ENCODE results near the gene EPSTI1.

DNA sequence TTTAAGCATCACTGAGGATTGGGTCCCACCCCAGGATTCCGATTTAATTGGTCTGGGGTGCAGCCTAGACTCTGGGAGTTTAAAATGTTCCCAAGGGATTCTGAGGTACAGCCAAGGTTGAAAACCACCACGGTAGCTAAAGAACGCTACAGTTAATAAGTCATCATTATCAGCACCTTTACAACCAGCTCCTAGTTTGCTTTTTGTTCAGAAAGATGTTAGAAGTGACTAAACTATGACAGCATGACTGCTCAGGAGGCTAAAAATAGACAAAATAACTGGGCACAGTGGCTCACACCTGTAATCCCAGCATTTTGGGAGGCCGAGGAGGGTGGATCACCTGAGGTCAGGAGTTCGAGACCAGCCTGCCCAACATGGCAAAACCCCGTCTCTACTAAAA is 11.7 kb upstream of the EPSTI1 start:
- TF ChIP-seq, protein P1, sequence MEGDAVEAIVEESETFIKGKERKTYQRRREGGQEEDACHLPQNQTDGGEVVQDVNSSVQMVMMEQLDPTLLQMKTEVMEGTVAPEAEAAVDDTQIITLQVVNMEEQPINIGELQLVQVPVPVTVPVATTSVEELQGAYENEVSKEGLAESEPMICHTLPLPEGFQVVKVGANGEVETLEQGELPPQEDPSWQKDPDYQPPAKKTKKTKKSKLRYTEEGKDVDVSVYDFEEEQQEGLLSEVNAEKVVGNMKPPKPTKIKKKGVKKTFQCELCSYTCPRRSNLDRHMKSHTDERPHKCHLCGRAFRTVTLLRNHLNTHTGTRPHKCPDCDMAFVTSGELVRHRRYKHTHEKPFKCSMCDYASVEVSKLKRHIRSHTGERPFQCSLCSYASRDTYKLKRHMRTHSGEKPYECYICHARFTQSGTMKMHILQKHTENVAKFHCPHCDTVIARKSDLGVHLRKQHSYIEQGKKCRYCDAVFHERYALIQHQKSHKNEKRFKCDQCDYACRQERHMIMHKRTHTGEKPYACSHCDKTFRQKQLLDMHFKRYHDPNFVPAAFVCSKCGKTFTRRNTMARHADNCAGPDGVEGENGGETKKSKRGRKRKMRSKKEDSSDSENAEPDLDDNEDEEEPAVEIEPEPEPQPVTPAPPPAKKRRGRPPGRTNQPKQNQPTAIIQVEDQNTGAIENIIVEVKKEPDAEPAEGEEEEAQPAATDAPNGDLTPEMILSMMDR (conservative IDR thresholded peaks at IDR 0.05; ENCODE audit: low read depth, low read length), result no peak
- TF ChIP-seq EZH2 (IDR thresholded peaks at IDR 0.05; ENCODE audit: low read length, unreplicated experiment), result no peak

All from PC-3 (cell line).